ENCODE results near the gene NDUFS1. TPM values are rescaled to one million over a fixed set of nuclear protein-coding genes. Genes with fewer than 3 reads are reported as not detected.

NDUFS1 gene
- total and polyA plus RNA-seq, 2 of the 8 experiments (the other 6 are each of a cell fraction or from before 2014, with no cell fraction given): 42.1 to 97.0 TPM

- peak; percentile 48 for TF ChIP-seq ASH2L (IDR thresholded peaks at IDR 0.05; ENCODE audit: low read length)
- no peak for TF ChIP-seq BACH1 (IDR thresholded peaks at IDR 0.05; ENCODE audit: low read length)
These were observed 76.9 kb downstream of the NDUFS1 start (continued) for GRCh38 chr2:206082298-206082843.

All from H1 (cell line).